Measurements from ENCODE around the gene MT1M.

The MT1M gene

DNA sequence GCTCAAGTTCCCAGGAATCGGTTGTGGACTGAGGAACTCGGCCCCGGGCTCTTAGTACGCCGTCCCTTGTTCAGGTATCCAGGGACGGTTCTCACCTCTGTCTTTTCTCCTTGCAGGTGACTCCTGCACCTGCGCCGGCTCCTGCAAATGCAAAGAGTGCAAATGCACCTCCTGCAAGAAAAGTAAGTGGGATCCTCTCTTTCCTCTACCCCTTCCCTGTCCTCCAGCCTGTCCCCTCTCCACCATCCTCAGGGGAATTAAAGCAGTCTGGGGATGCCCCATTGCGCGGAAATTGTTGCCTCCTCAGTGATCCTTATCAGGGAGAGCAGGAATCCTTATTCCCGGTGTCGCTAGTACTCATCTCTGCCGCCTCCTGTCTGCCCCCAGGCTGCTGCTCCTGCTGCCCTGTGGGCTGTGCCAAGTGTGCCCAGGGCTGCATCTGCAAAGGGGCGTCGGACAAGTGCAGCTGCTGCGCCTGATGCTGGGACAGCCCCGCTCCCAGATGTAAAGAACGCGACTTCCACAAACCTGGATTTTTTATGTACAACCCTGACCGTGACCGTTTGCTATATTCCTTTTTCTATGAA, 23.5 kb upstream of the MT1M start:
- peak overlapping the region; percentile 65 to 76 for H3K4me3 ChIP-seq
- peaks cover 0 to 56% (median 47%) of the 10 kb centered on the region in 4 donors for H3K4me1 ChIP-seq
- H3K27ac ChIP-seq: peak overlapping the region; percentile 83 to 85
- H3K9me3 ChIP-seq: no peaks in the 10 kb centered on the region
- no peaks in the 10 kb centered on the region for H3K36me3 ChIP-seq
- intact Hi-C loops (cut with DNase I; ENCODE audit: low total_unique reads): loop anchor here (5.0 kb wide), 2 partner anchors 33 to 73 kb away; partner anchors contain the start of gene MT1X
- H3K27me3 ChIP-seq: no peaks in the 10 kb centered on the region
- peak in 1 of 2 donors; percentile 71 for DNase-seq
- no peak for TF ChIP-seq CTCF (IDR thresholded peaks at IDR 0.05)

DNA sequence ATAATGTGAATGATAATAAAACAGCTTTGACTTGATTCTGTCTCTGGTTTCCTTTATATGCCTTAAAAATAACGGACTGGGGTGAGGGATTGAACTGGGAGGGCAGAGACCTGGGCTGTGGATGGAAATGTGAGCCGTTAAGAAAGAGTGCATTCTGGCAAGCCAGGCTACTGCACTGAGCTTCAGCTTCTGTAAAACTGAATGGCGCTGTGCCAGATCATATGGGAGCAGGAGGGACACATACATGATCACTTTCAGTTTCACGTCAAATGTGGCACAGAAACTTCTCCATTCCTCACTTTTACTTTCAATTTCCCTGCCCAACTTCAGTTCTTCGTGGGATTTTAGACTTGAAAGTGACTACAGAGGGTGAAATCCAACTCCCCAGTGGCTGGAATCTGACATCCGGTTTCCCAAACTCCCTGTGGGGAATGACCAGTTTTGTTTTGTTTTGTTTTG, 23.0 kb upstream of the MT1M start:
- Histone ChIP-seq H3K36me3 (no peaks in the 10 kb centered on the region), H3K27me3 (no peaks in the 10 kb centered on the region), H3K9me3 (no peaks in the 10 kb centered on the region), H3K4me1 (peaks cover 0 to 56% (median 47%) of the 10 kb centered on the region in 4 donors), H3K4me3 (peak overlapping the region; percentile 65 to 76), H3K27ac (peak overlapping the region; percentile 83 to 85)
- intact Hi-C loops (cut with DNase I; ENCODE audit: low total_unique reads): loop anchor here (5.0 kb wide), 2 partner anchors 33 to 73 kb away; partner anchors contain the start of gene MT1X
- TF ChIP-seq CTCF (IDR thresholded peaks at IDR 0.05): peak in 1 of 2 experiments; percentile 26
- DNase-seq: peak; percentile 82 to 85

- Histone ChIP-seq H3K27ac (peak overlapping the region; percentile 83 to 85), H3K27me3 (no peaks in the 10 kb centered on the region), H3K4me1 (peaks cover 0 to 56% (median 47%) of the 10 kb centered on the region in 4 donors), H3K36me3 (no peaks in the 10 kb centered on the region), H3K9me3 (no peaks in the 10 kb centered on the region), H3K4me3 (peak overlapping the region; percentile 65 to 76)
- intact Hi-C loops (cut with DNase I; ENCODE audit: low total_unique reads): no loop called here
- TF ChIP-seq CTCF (IDR thresholded peaks at IDR 0.05): no peak
- peak; percentile 75 to 85 for DNase-seq
Observed at GRCh38 chr16:56610017-56610608, 22.3 kb upstream of the MT1M start.

DNA sequence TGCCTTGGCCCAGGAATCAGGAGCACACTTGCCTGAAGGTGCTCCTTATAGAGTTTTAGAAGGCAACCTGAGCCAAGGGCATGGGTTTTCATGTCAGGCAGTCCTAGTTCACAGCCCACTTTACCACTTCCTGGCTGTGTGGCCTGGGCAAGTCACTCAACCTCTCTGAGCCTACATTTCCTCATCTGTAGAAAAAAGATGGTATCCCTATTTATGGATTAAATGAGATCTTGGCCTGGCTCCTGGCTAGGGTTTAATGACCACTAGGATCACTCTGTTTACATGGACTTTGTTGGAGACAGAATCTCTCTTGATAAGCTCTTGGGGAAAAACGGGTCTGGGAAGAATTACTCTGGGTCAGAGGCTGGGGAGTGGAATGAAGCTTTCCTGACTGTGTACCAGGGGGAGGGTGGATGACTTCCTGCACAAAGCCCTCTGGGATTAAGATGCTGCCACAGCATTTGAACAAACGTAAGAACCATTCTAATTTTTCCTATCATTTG, 21.8 kb upstream of the MT1M start:
- H3K4me3 ChIP-seq: peak overlapping the region; percentile 65 to 76
- H3K9me3 ChIP-seq: no peaks in the 10 kb centered on the region
- H3K27ac ChIP-seq: peak overlapping the region; percentile 83 to 85
- intact Hi-C loops (cut with DNase I; ENCODE audit: low total_unique reads): no loop called here
- peaks cover 0 to 52% (median 46%) of the 10 kb centered on the region in 4 donors for H3K4me1 ChIP-seq
- no peaks in the 10 kb centered on the region for H3K27me3 ChIP-seq
- DNase-seq: peak in 1 of 2 donors; percentile 25
- no peak for TF ChIP-seq CTCF (IDR thresholded peaks at IDR 0.05)
- no peaks in the 10 kb centered on the region for H3K36me3 ChIP-seq

GRCh38 chr16:56611281-56611833, 21.1 kb upstream of the MT1M start:
- TF ChIP-seq CTCF (IDR thresholded peaks at IDR 0.05): no peak
- intact Hi-C loops (cut with DNase I; ENCODE audit: low total_unique reads): no loop called here
- Histone ChIP-seq H3K36me3 (no peaks in the 10 kb centered on the region), H3K4me3 (peak overlapping the region in 1 of 2 donors; percentile 65), H3K27ac (peak overlapping the region; percentile 83 to 85), H3K4me1 (peaks cover 0 to 45% (median 39%) of the 10 kb centered on the region in 4 donors), H3K9me3 (no peaks in the 10 kb centered on the region), H3K27me3 (no peaks in the 10 kb centered on the region)
- peak; percentile 83 to 94 for DNase-seq
